Measurements from ENCODE around the gene MDM1. TPM values are rescaled to one million over a fixed set of nuclear protein-coding genes. Genes with fewer than 3 reads are reported as not detected.

MDM1 gene
- total RNA-seq, 2 donors from 2014 or later: 19.0 to 27.3 TPM

GRCh38 chr12:68367116-68367515 lies 35.0 kb upstream of the MDM1 start:
- H3K4me3 Mint-ChIP-seq: peak overlapping the region; percentile 65 to 68
- peaks cover 77% of the 10 kb centered on the region for H3K4me1 Mint-ChIP-seq (ENCODE audit: low read depth)

GRCh38 chr12:68364893-68365725 lies 32.9 kb upstream of the MDM1 start:
- peak overlapping the region; percentile 87 to 88 for H3K4me3 Mint-ChIP-seq
- peaks cover 0 to 2% of the 10 kb centered on the region in 2 donors for H3K36me3 Mint-ChIP-seq (ENCODE audit: insufficient read depth in 2 of 2)
- no peaks in the 10 kb centered on the region for H3K27me3 Mint-ChIP-seq (ENCODE audit: low read depth)
- H3K4me1 Mint-ChIP-seq (ENCODE audit: low read depth): peaks cover 68% of the 10 kb centered on the region
- DNase-seq (peak; percentile 90 to 93), ATAC-seq (replicated peaks in 1 of 2) (peak; percentile 89 to 90)
- no peaks in the 10 kb centered on the region for H3K9me3 Mint-ChIP-seq
- peak overlapping the region; percentile 74 for H3K27ac Mint-ChIP-seq

More at GRCh38 chr12:68367116-68367515, 35.0 kb upstream of the MDM1 start:
- peak overlapping the region; percentile 89 for H3K27ac Mint-ChIP-seq
- H3K36me3 Mint-ChIP-seq (ENCODE audit: insufficient read depth in 2 of 2): no peaks in the 10 kb centered on the region
- DNase-seq: peak; percentile 29 to 41
- peak; percentile 14 to 30 for ATAC-seq (replicated peaks in 1 of 2)
- no peaks in the 10 kb centered on the region for H3K27me3 Mint-ChIP-seq (ENCODE audit: low read depth)
- H3K9me3 Mint-ChIP-seq: no peaks in the 10 kb centered on the region

- ATAC-seq (replicated peaks in 1 of 2) (no peak), DNase-seq (no peak)
- H3K36me3 Mint-ChIP-seq (ENCODE audit: insufficient read depth in 2 of 2): peaks cover 0 to 2% of the 10 kb centered on the region in 2 donors
- peak overlapping the region; percentile 87 to 88 for H3K4me3 Mint-ChIP-seq
- no peaks in the 10 kb centered on the region for H3K27me3 Mint-ChIP-seq (ENCODE audit: low read depth)
- no peaks in the 10 kb centered on the region for H3K9me3 Mint-ChIP-seq
- H3K4me1 Mint-ChIP-seq (ENCODE audit: low read depth): peaks cover 70% of the 10 kb centered on the region
- no peak overlapping the region for H3K27ac Mint-ChIP-seq
Measured at GRCh38 chr12:68364328-68364727, 32.2 kb upstream of the MDM1 start.

DNA sequence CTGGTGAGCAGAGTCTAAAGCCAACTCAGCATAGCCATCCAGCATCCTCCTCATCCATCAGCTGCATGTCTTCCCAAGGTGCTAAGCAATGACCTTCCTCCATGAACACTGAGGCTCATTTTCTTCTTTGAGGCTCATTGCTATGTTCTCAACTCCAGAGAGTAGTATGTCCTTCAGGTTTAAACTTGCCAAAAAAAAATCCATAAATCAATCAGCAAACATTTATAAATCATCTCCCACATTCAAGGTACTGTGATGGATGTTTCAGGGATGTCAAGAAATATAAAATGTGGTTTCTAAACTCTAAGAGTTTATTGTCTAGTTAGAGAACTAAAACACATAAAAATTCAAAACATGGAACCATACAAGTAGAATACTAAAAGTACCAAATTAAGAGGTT lies 29.8 kb upstream of the MDM1 start:
- no peak overlapping the region for H3K27ac Mint-ChIP-seq
- no peaks in the 10 kb centered on the region for H3K27me3 Mint-ChIP-seq (ENCODE audit: low read depth)
- ATAC-seq (replicated peaks in 1 of 2) (no peak), DNase-seq (no peak)
- no peak overlapping the region for H3K4me3 Mint-ChIP-seq
- peaks cover 0 to 2% of the 10 kb centered on the region in 2 donors for H3K36me3 Mint-ChIP-seq (ENCODE audit: insufficient read depth in 2 of 2)
- H3K9me3 Mint-ChIP-seq: no peaks in the 10 kb centered on the region
- peaks cover 62% of the 10 kb centered on the region for H3K4me1 Mint-ChIP-seq (ENCODE audit: low read depth)

DNA sequence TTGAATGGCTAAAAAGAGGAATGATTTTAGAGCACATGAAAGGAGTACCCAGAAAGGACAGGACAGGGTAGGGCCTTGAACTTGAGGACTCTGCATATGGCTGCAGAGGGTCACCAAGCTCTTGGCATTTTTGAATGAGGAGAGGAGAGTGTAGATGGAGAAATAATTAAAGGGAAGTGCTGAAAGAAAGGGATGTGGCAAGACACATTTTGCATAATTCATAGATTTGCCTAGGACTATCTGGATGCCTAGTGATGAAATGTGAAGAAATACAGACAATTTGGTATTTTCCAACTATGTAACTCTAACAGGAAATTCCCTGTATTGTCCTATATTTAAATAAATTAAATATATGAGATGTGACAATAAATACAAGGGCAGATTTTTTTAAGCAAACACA lies 27.5 kb upstream of the MDM1 start:
- Mint-ChIP-seq H3K36me3 (ENCODE audit: insufficient read depth in 2 of 2) (peaks cover 0 to 2% of the 10 kb centered on the region in 2 donors), H3K27me3 (ENCODE audit: low read depth) (no peaks in the 10 kb centered on the region), H3K27ac (peak overlapping the region; percentile 64), H3K4me3 (peak overlapping the region in 1 of 2 donors; percentile 21), H3K9me3 (no peaks in the 10 kb centered on the region), H3K4me1 (ENCODE audit: low read depth) (peaks cover 46% of the 10 kb centered on the region)
- DNase-seq (no peak), ATAC-seq (replicated peaks in 1 of 2) (no peak)

DNA sequence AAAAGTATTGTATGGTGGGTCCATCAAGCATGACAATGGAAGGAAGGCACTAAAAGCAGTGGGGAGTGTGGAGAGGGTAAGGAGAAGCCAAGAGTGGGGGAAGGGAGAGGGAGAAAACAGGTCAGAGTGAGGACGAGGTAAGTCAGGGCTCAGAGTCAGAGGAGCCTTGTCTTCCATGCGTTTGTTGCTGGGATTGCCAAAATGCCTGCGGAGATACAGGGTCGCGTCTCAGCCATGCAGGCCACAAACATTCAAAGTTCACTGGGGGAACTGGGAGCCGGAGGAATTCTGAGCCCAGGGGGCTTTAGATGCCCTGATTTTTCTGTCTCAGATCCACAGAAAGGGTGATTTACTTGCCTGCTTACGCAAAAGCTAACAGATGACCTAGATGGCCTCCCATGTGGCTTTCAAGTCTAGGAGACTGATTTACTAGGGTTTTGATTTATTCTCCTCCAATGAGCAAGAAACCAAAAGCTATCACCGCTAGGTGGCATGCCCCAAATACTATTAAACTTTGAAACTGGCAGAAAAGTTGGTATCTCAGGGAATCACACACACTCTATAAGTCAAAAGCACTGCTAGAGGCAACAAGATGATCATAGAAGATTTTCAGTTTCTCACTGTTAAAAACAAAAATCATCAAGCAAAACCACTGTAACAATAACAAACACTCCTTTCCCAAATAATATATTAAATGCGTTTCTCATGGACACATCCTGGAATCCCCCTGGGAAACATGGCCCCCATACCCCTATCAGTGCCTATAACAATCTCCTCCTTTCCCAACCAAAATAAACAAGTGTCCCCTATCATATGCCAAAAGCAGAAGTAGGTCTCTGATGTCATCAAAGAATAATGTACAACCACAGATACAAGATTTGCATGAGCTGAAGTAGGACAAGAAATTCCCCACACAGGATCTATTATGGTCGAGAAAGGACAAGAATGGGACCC lies 26.6 kb upstream of the MDM1 start:
- peak overlapping the region; percentile 64 for H3K27ac Mint-ChIP-seq
- H3K9me3 Mint-ChIP-seq: no peaks in the 10 kb centered on the region
- DNase-seq (peak; percentile 64 to 69), ATAC-seq (replicated peaks in 1 of 2) (peak; percentile 87)
- H3K36me3 Mint-ChIP-seq (ENCODE audit: insufficient read depth in 2 of 2): peaks cover 0 to 2% of the 10 kb centered on the region in 2 donors
- peak overlapping the region in 1 of 2 donors; percentile 21 for H3K4me3 Mint-ChIP-seq
- peaks cover 38% of the 10 kb centered on the region for H3K4me1 Mint-ChIP-seq (ENCODE audit: low read depth)
- no peaks in the 10 kb centered on the region for H3K27me3 Mint-ChIP-seq (ENCODE audit: low read depth)

DNA sequence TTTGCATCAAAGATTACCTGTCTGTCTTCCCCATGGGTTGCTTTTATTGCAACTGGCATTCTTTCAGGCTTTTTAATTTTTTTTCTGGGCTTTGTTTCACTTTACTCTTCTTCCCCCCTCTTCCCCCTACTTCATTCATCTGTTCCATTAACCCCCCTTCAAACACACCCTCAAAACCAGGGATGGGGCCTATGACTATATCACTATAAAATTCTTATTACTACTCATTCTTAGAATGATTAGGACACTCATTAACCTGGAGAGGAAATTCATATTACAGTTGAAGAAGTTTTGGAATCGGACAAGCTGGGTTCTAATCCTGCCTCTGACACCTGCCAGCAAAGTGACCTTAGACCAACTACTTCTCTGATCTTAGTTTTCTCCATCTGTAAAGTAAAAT lies 24.8 kb upstream of the MDM1 start:
- no peak for ATAC-seq (replicated peaks in 1 of 2)
- H3K4me3 Mint-ChIP-seq: no peak overlapping the region
- H3K27ac Mint-ChIP-seq: no peak overlapping the region
- no peaks in the 10 kb centered on the region for H3K9me3 Mint-ChIP-seq
- H3K36me3 Mint-ChIP-seq (ENCODE audit: insufficient read depth in 2 of 2): peaks cover 0 to 2% of the 10 kb centered on the region in 2 donors
- H3K4me1 Mint-ChIP-seq (ENCODE audit: low read depth): peaks cover 24% of the 10 kb centered on the region
- no peaks in the 10 kb centered on the region for H3K27me3 Mint-ChIP-seq (ENCODE audit: low read depth)
- no peak for DNase-seq

- Mint-ChIP-seq H3K4me3 (no peak overlapping the region), H3K9me3 (no peaks in the 10 kb centered on the region), H3K4me1 (ENCODE audit: low read depth) (peaks cover 20% of the 10 kb centered on the region), H3K27ac (no peak overlapping the region), H3K36me3 (ENCODE audit: insufficient read depth in 2 of 2) (no peaks in the 10 kb centered on the region), H3K27me3 (ENCODE audit: low read depth) (no peaks in the 10 kb centered on the region)
- DNase-seq (no peak), ATAC-seq (replicated peaks in 1 of 2) (no peak)
Measured at GRCh38 chr12:68356060-68356695, 24.0 kb upstream of the MDM1 start.

DNA sequence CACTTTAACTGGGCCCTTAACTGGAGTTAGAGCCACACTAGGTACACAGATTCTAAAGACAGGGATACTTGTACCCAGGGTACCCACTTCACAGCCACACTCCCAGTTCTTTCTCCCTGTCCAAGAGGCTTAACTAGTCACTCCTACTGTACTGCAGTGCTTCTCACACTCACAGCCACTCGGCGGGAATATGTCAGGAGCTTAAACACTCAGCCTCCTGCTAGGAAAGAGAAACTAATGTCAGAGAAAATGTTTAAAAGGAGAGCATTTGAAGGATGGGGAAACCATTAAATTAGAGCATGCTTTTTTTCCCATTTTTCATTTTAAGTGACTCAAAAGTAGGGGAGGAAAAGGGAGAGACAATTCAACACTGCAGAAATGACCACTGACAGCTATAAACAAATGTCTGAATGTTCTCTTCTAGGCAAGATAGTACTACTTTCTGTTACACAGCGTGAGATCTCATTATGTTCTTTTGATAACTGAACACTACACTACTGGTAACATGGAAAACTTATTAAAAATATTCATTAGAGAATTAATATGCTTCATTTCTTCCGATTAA lies 22.9 kb upstream of the MDM1 start:
- no peaks in the 10 kb centered on the region for H3K36me3 Mint-ChIP-seq (ENCODE audit: insufficient read depth in 2 of 2)
- H3K27me3 Mint-ChIP-seq (ENCODE audit: low read depth): peaks cover 8% of the 10 kb centered on the region
- DNase-seq (no peak), ATAC-seq (replicated peaks in 1 of 2) (no peak)
- H3K27ac Mint-ChIP-seq: no peak overlapping the region
- no peak overlapping the region for H3K4me3 Mint-ChIP-seq
- H3K4me1 Mint-ChIP-seq (ENCODE audit: low read depth): peaks cover 14% of the 10 kb centered on the region
- no peaks in the 10 kb centered on the region for H3K9me3 Mint-ChIP-seq

GRCh38 chr12:68352067-68352466 lies 19.9 kb upstream of the MDM1 start:
- no peak overlapping the region for H3K27ac Mint-ChIP-seq
- DNase-seq: no peak
- peaks cover 0 to under 1% of the 10 kb centered on the region in 2 donors for H3K36me3 Mint-ChIP-seq (ENCODE audit: insufficient read depth in 2 of 2)
- peaks cover 0 to under 1% of the 10 kb centered on the region in 2 donors for H3K9me3 Mint-ChIP-seq
- no peak overlapping the region for H3K4me3 Mint-ChIP-seq
- H3K4me1 Mint-ChIP-seq (ENCODE audit: low read depth): peaks cover 2% of the 10 kb centered on the region
- peaks cover 12% of the 10 kb centered on the region for H3K27me3 Mint-ChIP-seq (ENCODE audit: low read depth)
- ATAC-seq (replicated peaks in 1 of 2): no peak

GRCh38 chr12:68350753-68351152 lies 18.6 kb upstream of the MDM1 start:
- H3K4me1 Mint-ChIP-seq (ENCODE audit: low read depth): peaks cover 15% of the 10 kb centered on the region
- H3K9me3 Mint-ChIP-seq: peaks cover 0 to 3% of the 10 kb centered on the region in 2 donors
- H3K27ac Mint-ChIP-seq: no peak overlapping the region
- ATAC-seq (replicated peaks in 1 of 2): no peak
- H3K27me3 Mint-ChIP-seq (ENCODE audit: low read depth): peaks cover 26% of the 10 kb centered on the region
- H3K4me3 Mint-ChIP-seq: no peak overlapping the region
- H3K36me3 Mint-ChIP-seq (ENCODE audit: insufficient read depth in 2 of 2): peaks cover 0 to 2% of the 10 kb centered on the region in 2 donors
- no peak for DNase-seq

GRCh38 chr12:68349921-68350606 lies 17.9 kb upstream of the MDM1 start:
- no peak overlapping the region for H3K4me3 Mint-ChIP-seq
- H3K27me3 Mint-ChIP-seq (ENCODE audit: low read depth): peaks cover 29% of the 10 kb centered on the region
- peaks cover 0 to 5% of the 10 kb centered on the region in 2 donors for H3K9me3 Mint-ChIP-seq
- H3K27ac Mint-ChIP-seq: no peak overlapping the region
- peaks cover 18% of the 10 kb centered on the region for H3K4me1 Mint-ChIP-seq (ENCODE audit: low read depth)
- DNase-seq: no peak
- no peak for ATAC-seq (replicated peaks in 1 of 2)
- H3K36me3 Mint-ChIP-seq (ENCODE audit: insufficient read depth in 2 of 2): peaks cover 0 to 2% of the 10 kb centered on the region in 2 donors
